ENCODE data around the gene DPY19L1. TPM values are rescaled to one million over a fixed set of nuclear protein-coding genes. Genes with fewer than 3 reads are reported as not detected.
A peak's percentile ranks its signal among the peaks of the same experiment; 100 is the strongest.
"Not testable (repeated sequence)": the region's sequence is repeated elsewhere in the genome, so short reads cannot be mapped to it uniquely, and the experiment has no call there.

The DPY19L1 gene
- 153 and 159 TPM in 2 replicates for total RNA-seq (2014; rRNA removed; shearing (Covaris generic))
- 71.3 and 104 TPM in 2 replicates for polyA plus RNA-seq (2014; cell fraction: nucleus; rRNA removed)

DNA sequence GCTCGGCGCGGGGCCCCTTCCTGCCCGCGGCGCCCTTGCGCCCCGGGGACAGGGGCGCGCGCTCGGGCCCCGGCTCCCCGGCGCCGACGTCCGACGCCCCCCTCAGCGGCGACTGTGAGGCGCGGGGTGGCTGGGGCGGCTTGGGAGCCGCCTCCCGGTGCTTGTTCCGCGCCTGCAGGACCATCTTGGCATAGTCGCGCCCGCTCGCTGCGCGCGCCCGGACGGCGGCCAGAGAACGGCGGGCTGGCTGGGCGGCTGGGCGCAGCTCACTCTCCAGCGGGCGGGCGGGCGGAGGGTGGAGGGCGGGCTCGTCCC lies at the start of gene DPY19L1:
TSS of gene DPY19L1 (minus strand) at position 275 of the 315 bp plus-strand sequence. CDS start at position 184, 91 bp downstream.
- DNase-seq (ENCODE audit: extremely low read depth, low read depth), result no peak

DNA sequence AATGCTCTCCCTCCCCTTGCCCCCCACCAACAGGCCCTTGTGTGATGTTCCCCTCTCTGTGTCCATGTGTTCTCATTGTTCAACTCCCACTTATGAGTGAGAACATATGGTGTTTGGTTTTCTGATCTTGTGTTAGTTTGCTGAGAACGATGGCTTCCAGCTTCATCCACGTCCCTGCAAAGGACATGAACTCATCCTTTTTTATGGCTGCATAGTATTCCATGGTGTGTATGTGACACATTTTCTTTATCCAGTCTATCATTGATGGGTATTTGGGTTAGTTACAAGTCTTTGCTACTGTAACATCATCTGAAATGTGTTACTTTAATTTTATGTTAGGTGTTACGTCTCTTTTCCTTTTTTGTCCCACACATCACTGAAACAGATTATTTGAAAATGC lies 42.2 kb upstream of the DPY19L1 start:
- DNase-seq (ENCODE audit: extremely low read depth, low read depth), result not testable (repeated sequence)

DNA sequence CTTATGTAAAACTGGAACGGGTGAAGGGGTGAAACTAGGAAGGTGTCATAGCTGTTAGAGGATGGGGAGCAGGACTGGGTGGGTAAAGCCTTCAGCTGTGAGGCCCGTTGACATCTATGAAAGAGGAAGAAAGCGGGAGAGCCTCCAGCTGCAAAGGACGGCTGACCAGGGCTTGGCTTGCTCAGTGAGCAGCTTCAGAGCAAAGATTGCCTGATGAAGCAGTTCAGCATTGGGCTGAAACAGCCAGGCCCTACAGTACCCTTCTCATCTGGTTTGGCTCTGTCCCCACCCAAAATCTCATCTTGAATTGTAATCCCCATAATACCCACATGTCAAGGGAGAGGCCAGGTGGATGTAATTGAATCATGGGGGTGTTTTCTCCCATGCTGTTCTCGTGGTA lies 36.7 kb upstream of the DPY19L1 start:
- not testable (repeated sequence) for DNase-seq (ENCODE audit: extremely low read depth, low read depth)

GRCh38 chr7:35072950-35073827 lies 35.9 kb upstream of the DPY19L1 start:
- DNase-seq (ENCODE audit: extremely low read depth, low read depth), result peak; percentile 37

GRCh38 chr7:35069084-35069483 lies 31.8 kb upstream of the DPY19L1 start:
- not testable (repeated sequence) for DNase-seq (ENCODE audit: extremely low read depth, low read depth)

GRCh38 chr7:35065382-35065781 lies 28.1 kb upstream of the DPY19L1 start:
- DNase-seq (ENCODE audit: extremely low read depth, low read depth), result not testable (repeated sequence)

DNA sequence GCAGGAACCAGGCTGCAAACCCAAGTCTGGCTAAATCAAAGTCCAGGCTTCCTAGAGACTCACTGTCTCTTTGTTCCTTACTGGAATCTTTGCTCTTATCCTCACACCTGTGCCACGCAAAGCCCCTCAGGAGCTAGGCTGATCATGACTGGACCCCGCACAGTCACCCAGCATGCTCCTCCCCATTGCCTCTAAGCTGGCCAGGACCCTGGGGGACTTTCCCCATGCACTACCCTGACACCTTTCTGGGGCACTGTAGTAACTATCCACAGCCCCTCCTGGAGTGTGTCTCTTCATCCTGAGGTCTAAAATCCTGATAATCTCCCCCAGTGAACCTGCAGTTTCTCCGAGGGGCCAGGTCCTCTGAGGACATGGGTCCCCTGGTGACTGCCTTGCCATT lies 21.3 kb upstream of the DPY19L1 start:
- DNase-seq (ENCODE audit: extremely low read depth, low read depth), result not testable (repeated sequence)

DNA sequence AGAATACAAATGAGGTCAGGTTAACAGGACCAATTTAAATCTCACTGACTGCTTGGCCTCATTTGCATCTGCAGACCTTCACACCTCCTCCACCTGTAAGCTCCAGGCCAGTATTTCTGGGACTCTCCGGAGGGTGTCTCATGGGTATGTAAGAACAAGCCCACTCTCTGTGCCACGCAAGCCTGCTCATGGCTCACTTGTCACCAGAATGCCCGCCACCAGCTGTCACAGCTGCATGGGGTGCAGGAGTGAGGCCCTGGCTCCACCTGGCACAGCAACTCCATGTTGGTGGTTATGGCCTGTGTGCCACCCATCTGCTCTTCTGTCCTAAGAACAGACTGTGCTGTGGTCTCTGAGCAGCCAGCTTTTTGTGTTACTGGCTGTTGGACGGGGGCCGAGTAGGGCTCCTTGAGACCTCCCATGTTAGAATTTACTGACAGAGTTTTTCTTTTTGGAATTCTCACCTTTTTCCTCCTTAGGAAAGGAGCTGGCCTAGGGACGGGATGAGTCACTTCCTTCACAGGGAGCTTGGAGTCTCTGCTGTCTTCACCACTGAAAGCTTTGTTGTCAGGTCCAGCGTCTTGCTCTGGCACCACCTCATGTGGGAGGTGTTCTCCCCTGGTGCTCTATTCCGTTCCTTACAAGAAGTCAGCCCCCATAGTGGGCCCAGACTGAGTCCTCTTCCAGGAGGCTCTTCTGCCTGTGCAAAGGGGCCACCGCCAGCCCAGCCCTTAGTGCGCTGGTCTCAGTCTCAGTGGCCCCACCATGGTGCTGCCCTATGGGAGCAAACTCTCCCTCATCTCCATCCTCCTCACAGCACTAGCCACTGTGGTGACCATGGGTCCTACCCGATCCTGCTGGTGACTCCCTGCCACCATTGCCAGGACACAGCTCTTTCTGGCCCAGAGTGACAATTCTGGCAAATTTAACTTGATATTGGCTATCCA lies 20.5 kb upstream of the DPY19L1 start:
- not testable (repeated sequence) for DNase-seq (ENCODE audit: extremely low read depth, low read depth)

DNA sequence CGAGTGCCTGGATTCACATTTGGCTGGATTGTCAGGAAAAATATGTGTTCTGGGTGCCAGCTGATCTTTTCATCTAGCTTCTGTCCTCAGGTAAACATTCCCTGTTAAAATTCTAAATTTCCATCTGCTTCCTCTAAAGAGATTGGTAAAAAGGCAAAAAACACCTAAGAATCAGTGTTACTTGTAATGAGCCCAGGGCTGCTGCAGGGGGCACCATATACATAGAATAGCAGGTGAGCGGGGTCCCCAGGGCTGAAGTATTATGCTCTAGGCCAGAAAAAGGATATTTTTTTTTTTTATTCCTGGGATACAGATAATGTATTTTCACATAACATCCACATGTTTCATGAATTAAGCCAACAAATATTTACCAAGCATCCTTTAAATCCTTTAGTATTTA lies 18.4 kb upstream of the DPY19L1 start:
- not testable (repeated sequence) for DNase-seq (ENCODE audit: extremely low read depth, low read depth)

DNA sequence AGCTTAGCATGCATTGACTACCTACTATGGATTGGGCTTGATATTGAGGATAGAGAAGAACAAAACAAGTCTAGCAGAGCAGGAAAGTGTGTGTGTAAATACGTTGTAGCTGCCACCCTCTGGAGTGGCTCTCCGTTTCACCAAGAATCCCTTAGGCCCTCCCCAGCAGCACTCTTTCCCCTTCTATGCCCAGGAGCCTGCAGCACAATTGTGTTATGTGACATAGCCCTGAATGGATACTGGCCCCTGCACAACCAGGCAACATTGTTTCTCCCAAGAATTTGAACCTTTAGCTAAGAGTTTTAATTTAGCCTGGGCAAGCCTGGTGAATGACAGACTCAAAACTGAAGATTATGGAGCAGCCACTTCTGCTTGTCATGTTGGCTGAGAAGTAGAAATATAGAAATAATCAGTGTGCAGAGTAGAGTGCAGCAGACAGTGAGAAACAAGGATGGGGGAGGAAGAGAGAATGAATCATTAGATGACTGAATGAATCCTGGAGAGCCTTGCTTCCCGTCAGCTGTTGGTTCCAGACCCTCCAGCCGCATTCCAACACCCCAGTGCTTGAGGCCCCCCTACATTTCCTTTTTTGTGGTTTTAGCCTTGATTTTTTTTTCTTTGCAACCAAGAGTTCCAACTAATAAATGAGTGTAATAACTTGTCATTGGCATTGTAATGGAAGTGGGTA lies 16.3 kb upstream of the DPY19L1 start:
- DNase-seq (ENCODE audit: extremely low read depth, low read depth), result not testable (repeated sequence)

DNA sequence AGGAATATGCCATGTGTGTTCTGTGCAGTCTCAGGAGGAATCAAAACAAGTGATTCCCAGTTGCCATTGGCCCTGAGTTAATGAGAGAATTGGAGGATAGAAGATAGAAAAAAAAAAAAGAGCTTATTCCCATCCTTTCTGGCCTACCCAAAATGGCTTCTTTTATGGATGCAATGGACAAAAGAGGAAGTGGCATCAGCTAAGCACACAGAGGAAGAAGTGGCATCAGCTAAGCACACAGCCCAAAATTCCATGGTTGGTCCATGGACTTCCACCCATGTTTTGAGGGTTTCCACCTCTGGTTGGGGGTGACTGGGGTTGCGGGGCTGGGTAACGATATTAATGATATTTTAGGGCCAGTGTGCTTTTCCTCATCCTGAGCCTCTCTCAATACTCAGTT lies 11.1 kb upstream of the DPY19L1 start:
- DNase-seq (ENCODE audit: extremely low read depth, low read depth), result not testable (repeated sequence)

GRCh38 chr7:35047912-35048305 lies 10.6 kb upstream of the DPY19L1 start:
- DNase-seq (ENCODE audit: extremely low read depth, low read depth), result not testable (repeated sequence)

DNA sequence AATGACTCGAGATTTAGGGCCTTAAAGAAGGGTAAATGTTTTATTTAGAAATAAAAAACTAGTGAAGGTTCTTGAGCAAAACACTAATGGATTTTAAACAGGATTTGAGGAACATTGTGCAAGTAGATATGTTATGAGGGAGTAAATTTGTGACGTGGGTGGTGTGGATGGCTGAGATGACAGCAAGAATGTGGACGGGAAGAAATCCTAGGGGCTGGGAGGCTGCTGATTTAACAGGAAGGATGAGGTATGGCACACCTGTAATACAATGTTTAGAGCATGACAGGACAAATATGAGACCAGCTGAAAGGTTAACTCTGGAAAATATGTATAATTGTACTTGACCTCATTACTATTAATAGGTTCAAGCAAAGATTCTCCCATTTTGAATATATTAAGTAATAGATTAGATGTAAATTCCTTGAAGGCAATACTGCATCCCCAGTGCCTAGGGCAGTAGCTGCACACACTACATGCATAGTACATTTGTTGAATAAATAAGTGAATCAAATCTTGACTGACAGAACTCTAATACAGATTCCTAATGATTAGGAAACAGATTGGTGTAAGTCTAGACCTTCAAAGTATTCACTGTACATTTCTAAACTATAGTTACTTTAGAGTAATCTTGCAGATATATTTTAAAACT lies 10.1 kb upstream of the DPY19L1 start:
- not testable (repeated sequence) for DNase-seq (ENCODE audit: extremely low read depth, low read depth)

DNA sequence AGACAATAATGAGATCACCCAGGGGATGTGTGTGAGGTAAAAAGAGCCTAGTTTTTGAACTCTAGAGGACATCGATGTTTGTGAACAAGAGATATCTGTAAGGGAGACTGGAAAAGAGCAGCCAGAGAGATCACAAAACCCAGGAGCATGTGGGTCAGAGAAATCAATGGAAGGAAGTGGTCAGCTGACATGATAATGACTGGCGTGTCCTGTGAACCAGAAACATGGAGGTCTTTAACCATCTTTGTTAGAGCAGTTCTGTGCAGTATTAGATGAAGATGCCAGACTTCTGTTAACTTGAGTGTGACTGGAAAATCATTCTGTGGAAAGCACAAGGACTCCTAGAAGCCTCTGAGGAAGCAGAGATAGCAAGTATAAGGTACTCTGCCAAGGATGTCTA lies 6.0 kb upstream of the DPY19L1 start:
- not testable (repeated sequence) for DNase-seq (ENCODE audit: extremely low read depth, low read depth)

DNA sequence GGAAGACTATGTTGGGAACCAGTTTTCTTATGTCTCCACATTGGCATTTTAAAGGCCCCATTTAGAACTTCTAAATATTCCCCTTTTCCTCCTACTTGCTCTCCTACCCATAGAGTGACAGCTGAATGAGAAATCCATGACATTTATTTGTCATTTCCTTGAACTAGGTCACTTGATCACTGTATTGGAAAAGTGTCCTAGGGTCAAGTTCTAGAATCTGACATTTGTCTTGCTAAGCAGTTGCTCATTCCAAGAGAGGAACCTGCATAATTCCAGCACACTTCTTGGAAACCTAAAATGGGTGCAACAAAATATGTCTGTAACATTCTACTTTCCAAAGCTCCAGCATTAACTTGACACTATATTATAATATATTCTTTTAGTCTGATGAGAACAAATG lies 3.6 kb upstream of the DPY19L1 start:
- no peak for DNase-seq (ENCODE audit: extremely low read depth, low read depth)

DNA sequence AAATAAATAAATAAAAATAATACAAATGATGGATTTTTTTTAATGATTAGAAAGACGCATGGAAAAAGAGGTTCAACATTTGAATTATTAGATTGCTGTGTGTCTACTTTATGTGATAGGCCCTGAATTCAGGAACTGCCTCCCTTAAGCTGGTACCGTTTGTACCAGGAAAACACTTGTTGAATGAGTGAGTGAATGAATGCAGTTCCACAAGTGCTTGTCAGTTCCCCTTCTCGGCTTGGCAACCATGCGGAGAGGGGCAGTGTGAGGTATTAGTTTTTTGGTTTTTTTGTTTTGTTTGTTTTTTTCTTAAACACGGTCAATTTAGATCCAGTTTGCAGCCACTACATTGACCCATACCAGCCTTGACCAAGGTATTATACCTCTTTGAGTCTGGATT lies 2.1 kb upstream of the DPY19L1 start:
- DNase-seq (ENCODE audit: extremely low read depth, low read depth), result no peak

DNA sequence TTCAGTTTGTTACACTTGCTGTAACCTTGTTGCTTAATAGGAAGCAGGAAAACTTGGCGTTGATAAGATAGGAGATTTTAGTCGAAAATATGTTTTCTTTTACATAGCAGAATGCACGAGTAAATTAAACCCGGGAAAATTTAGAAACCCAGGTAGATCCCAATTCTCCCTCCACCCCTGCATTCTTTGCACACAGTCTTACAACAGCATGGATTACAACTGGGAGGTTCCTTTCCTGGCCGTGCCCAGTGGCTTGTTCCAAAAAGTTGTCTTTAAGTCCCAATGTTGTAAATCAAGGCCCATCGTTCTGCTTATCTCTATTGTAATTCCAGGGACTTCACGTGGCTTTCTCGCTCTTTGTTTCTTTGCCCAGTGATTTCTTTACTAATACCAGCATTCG lies 1.1 kb upstream of the DPY19L1 start:
- DNase-seq (ENCODE audit: extremely low read depth, low read depth), result no peak

- peak; percentile 92 for DNase-seq (ENCODE audit: extremely low read depth, low read depth)
These were observed 449 bp upstream of the DPY19L1 start for GRCh38 chr7:35037526-35038341.

Data from NCI-H460 (cell line).